A549 treated with CORT108297 at 1 μM for 4 hours (cell line): ENCODE measurements around the gene CYB561. TPM values are rescaled to one million over a fixed set of nuclear protein-coding genes. Genes with fewer than 3 reads are reported as not detected.

Experiments
- total RNA-seq: library from RNA; stranded (reverse); fragments of 200-300 nt; extraction: Qiagen RNA extraction; gene quantifications from 5 replicates; pipeline ENCODE4 v1.2.3, GENCODE V29; 2022

The CYB561 gene, protein sequence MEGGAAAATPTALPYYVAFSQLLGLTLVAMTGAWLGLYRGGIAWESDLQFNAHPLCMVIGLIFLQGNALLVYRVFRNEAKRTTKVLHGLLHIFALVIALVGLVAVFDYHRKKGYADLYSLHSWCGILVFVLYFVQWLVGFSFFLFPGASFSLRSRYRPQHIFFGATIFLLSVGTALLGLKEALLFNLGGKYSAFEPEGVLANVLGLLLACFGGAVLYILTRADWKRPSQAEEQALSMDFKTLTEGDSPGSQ
- 24.0 to 33.6 TPM (median 32.9 TPM) in 5 replicates for total RNA-seq

DNA sequence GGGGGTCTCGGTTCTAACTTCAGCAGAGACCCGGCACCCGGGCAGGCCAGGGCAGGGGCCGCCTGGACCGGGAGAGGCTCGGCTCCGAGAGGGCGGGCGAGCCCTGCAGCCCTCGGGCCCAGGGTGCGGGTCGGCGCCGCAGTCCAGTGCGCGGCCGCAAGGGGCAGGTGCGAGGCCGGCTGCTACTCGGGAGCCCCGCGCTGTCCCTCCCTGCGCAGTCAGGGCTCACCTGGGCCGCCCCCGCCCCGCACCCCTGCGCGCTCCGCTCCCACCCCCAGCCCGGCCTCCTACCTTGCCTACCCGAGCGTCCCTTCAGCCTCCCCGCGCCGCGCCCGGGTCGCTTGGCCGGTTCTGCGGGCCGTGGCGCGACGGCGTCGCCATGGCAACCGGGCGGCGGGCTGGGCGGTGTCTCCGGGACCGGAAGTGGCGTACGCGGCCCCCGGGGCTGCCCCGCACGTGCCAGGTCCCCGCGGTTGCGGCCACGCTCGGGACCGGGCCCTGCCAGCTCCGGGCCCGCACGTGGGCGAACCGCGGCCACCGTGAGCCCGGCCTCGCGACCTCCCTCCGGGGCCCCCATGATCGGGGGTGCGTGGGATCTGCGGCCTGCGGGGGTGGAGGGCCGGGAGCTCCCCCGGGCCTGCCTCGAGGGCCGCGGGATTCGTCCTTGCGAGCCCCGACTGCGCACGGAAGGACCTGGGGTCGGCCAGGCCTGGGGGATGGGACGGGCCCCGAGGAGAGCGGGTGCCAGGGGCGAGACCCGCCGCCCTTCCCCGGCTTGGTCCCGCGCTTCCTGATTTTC, at the start of gene CYB561:
CYB561 (minus strand) TSS at position 353 of the 799 bp plus-strand sequence. CDS start 8,759 bp downstream, outside the sequence.

GRCh38 chr17:63476854-63477479, 30.9 kb upstream of the CYB561 start, which contains the start of gene ACE:
Gene ACE (plus strand): TSS chr17:63477061. CDS start chr17:63477095, 34 bp downstream.

Other genes starting within 250 kb of the CYB561 start
- gene ACE, start 30.8 kb upstream of the CYB561 start, total RNA-seq, result 0.31 to 0.99 TPM (median 0.64 TPM) in 5 replicates
- gene KCNH6, start 77.1 kb upstream of the CYB561 start, total RNA-seq, result not detected in 5 replicates
- 42.6 to 65.7 TPM (median 60.9 TPM) in 5 replicates for gene DCAF7, start 104.2 kb upstream of the CYB561 start, total RNA-seq
- gene TACO1, start 154.6 kb upstream of the CYB561 start, total RNA-seq, result 49.3 to 54.5 TPM (median 53.6 TPM) in 5 replicates
- gene MAP3K3, start 176.1 kb upstream of the CYB561 start, total RNA-seq, result 12.2 to 17.8 TPM (median 16.6 TPM) in 5 replicates